HCT116 (cell line): ENCODE measurements around the gene PTPN20. TPM values are rescaled to one million over a fixed set of nuclear protein-coding genes. Genes with fewer than 3 reads are reported as not detected.
A peak's percentile ranks its signal among the peaks of the same experiment; 100 is the strongest.

Experiments used
- ATAC-seq: fragments of 200-7000 bp; cut with Tn5 transposase; 2 replicates; pipeline ENCODE4 v1.9.1; 2020; ENCODE audit warnings: mild to moderate bottlenecking, moderate library complexity
- BruUV-seq: library from RNA; stranded (reverse); fragments of 400-500 nt; replicated peaks from 2 replicates; lab custom pipeline; 2021; lab: Mats Ljungman, UMichigan
- CTCF ChIA-PET: fragments of 300-600 bp; sonication (Branson Sonifier 250); formaldehyde crosslinking; loops from one replicate; lab custom pipeline; 2021; ENCODE audit warnings: antibody characterized with exemption; lab: Charles Lee
- POLR2A ChIA-PET: fragments of 300-600, 350-600 bp; sonication (Branson Sonifier 250); formaldehyde crosslinking; loops from one replicate; lab custom pipeline; 2021; ENCODE audit warnings: antibody characterized with exemption; lab: Charles Lee
- RAD21 ChIA-PET, 2 experiments: fragments of 300-600 bp; sonication (Branson Sonifier 250); formaldehyde crosslinking; loops; one replicate each; lab custom pipeline; 2023; ENCODE audit warnings: low total read pairs in 2 of 2; ENCODE audit not compliant: uncharacterized antibody in 2 of 2, unreplicated experiment in 2 of 2, low non-redundant PET in 1 of 2; lab: Charles Lee
- DNase-seq: peaks from one replicate; pipeline ENCODE4 v3.0.0-alpha.2; 2010; ENCODE audit warnings: low read depth, low spot score
- H2AFZ ChIP-seq: fragments of 200-600 bp; shearing (Covaris generic), sonication (generic); 2 replicates; pipeline ENCODE4 v1.6.1; 2017; ENCODE audit warnings: low read depth, mixed run types, mixed read lengths, antibody characterized with exemption, low read length; ENCODE audit not compliant: poor library complexity, severe bottlenecking
- H3K27ac ChIP-seq: 2 replicates; pipeline ENCODE4 v1.5.1; 2012; ENCODE audit warnings: low read depth, low read length
- H3K27me3 ChIP-seq: fragments of 200-600 bp; sonication (generic); 2 replicates; pipeline ENCODE4 v1.6.1; 2016; ENCODE audit warnings: mixed run types, low read length, mixed read lengths; ENCODE audit not compliant: insufficient read depth
- H3K36me3 ChIP-seq, 2 experiments: fragments of 200-500 bp in 1 of 2; fragments of 200-600 bp in 1 of 2; sonication (Bioruptor generic) in 1 of 2; sonication (generic) in 1 of 2; 2 replicates each; pipeline versions ENCODE4 v1.5.1 to v1.6.1; 2014 to 2016; ENCODE audit warnings: low read length in 2 of 2, inconsistent platforms in 1 of 2, mixed read lengths in 1 of 2, mixed run types in 1 of 2; ENCODE audit not compliant: insufficient read depth in 2 of 2, control insufficient read depth in 1 of 2
- H3K4me1 ChIP-seq, 2 experiments: fragments of 200-600 bp in 1 of 2; sonication (generic) in 1 of 2; 2 replicates each; pipeline versions ENCODE4 v1.5.1 to v1.6.1; 2012 to 2017; ENCODE audit warnings: low read length in 2 of 2, inconsistent platforms in 1 of 2, mild to moderate bottlenecking in 1 of 2, mixed read lengths in 1 of 2, mixed run types in 1 of 2, moderate library complexity in 1 of 2; ENCODE audit not compliant: insufficient read depth in 2 of 2, control insufficient read depth in 1 of 2
- H3K4me2 ChIP-seq: fragments of 200-600 bp; sonication (generic); 2 replicates; pipeline ENCODE4 v1.6.1; 2017; ENCODE audit warnings: mixed run types, low read length, mixed read lengths
- H3K4me3 ChIP-seq, 2 experiments: fragments of 200-600 bp in 1 of 2; sonication (generic) in 1 of 2; replicated peaks in 1 of 2; 2 replicates each; pipeline ENCODE4 v1.5.1; 2011 to 2016; ENCODE audit warnings: low read length in 2 of 2, control low read depth in 1 of 2, low read depth in 1 of 2, mild to moderate bottlenecking in 1 of 2, mixed read lengths in 1 of 2, mixed run types in 1 of 2
- H3K79me2 ChIP-seq: fragments of 200-600 bp; sonication (generic); 2 replicates; pipeline ENCODE4 v1.6.1; 2017; ENCODE audit warnings: mild to moderate bottlenecking, mixed run types, low read length, moderate library complexity, mixed read lengths; ENCODE audit not compliant: insufficient read depth
- H3K9ac ChIP-seq: fragments of 200-600 bp; sonication (generic); 2 replicates; pipeline ENCODE4 v1.6.1; 2016; ENCODE audit warnings: low read length, mixed read lengths
- H3K9me2 ChIP-seq: fragments of 200-600 bp; sonication (generic), shearing (Covaris generic); 2 replicates; pipeline ENCODE4 v1.6.1; 2017; ENCODE audit warnings: mixed run types, mild to moderate bottlenecking, moderate library complexity; ENCODE audit not compliant: insufficient read depth
- H3K9me3 ChIP-seq, 2 experiments: fragments of 200-500 bp in 1 of 2; fragments of 200-600 bp in 1 of 2; sonication (Bioruptor generic) in 1 of 2; sonication (generic) in 1 of 2; 2 replicates each; pipeline ENCODE4 v1.6.1; 2014 to 2017; ENCODE audit warnings: low read length in 2 of 2, mixed read lengths in 2 of 2, inconsistent platforms in 1 of 2, low read depth in 1 of 2, mild to moderate bottlenecking in 1 of 2, mixed run types in 1 of 2, moderate library complexity in 1 of 2; ENCODE audit not compliant: control insufficient read depth in 1 of 2, insufficient read depth in 1 of 2
- H4K20me1 ChIP-seq: fragments of 200-600 bp; sonication (generic), shearing (Covaris generic); 2 replicates; pipeline ENCODE4 v1.6.1; 2017; ENCODE audit warnings: mixed run types, mild to moderate bottlenecking, moderate library complexity; ENCODE audit not compliant: insufficient read depth
- CBX3 ChIP-seq: IDR thresholded peaks from 2 replicates; pipeline ENCODE4 v1.6.1; 2012; ENCODE audit warnings: low read depth
- CTCF ChIP-seq, 3 experiments: fragments of 200-600 bp in 1 of 3; sonication (generic) in 1 of 3; IDR thresholded peaks in 2 of 3; conservative IDR thresholded peaks in 1 of 3; 2 replicates each; pipeline ENCODE4 v1.5.1; 2012 to 2017; ENCODE audit warnings: low read depth in 2 of 3, low read length in 2 of 3, antibody characterized with exemption in 1 of 3, borderline replicate concordance in 1 of 3, control low read depth in 1 of 3, mild to moderate bottlenecking in 1 of 3, mixed read lengths in 1 of 3, mixed run types in 1 of 3, moderate library complexity in 1 of 3; ENCODE audit not compliant: insufficient read depth in 1 of 3
- EZH2 ChIP-seq: fragments of 200-600 bp; sonication (generic); IDR thresholded peaks from 2 replicates; pipeline ENCODE4 v1.6.1; 2017; ENCODE audit warnings: antibody characterized with exemption, mixed run types
- REST ChIP-seq: IDR thresholded peaks from 2 replicates; pipeline ENCODE4 v1.6.1; 2012; ENCODE audit warnings: low read depth
- ZFX ChIP-seq: fragments of 450-650 bp; IDR thresholded peaks from 2 replicates; pipeline ENCODE4 v1.6.1; 2017
- intact Hi-C: fragments of 100-400 bp; cut with micrococcal nuclease; formaldehyde crosslinking; loops from 2 replicates; pipeline ENCODE4 v1.10.0; 2022
- total RNA-seq: library from RNA; stranded (reverse); gene quantifications from one replicate; pipeline ENCODE4 v1.2.1, GENCODE V29; 2021; ENCODE audit not compliant: unreplicated experiment

The PTPN20 gene
- total RNA-seq, 1 experiment from 2014 or later = not detected

DNA sequence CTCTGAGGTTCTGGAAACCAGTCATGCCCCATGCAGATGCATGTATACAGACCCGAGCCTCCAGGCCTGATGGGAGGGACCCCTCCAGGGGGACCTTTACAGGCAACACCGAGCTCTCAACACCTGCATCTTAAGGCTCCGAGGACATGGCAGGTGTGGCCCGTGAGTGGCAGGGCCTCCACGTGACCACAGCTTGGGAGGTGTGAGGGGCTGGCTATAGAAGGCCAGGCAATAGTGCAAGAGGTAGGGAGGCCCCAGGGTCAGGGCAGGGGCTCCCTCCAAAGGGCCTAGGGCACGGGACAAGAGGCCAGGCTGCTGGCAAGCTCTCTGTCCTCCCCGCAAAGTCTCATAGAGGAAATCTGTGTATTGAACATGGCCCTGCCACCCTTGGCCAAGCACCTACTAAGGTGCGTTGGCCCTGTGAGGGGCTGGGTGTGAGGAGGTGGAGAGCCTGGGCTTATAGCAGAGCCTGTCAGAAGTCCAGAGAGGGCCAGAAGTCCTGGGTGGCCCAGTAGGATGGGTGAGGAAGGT, 134.2 kb downstream of the PTPN20 start:
- ATAC-seq = no peak
- ChIA-PET POLR2A (no interaction called here), RAD21 (no interaction called here), CTCF (interaction anchor here (1.7 kb wide), 1 partner anchor 266 kb away, joined by 7 read pairs; no protein-coding TSS in a partner anchor)
- DNase-seq = no peak
- Histone ChIP-seq H3K4me2 (no peak overlapping the region), H3K27me3 (no peaks in the 10 kb centered on the region), H3K9me3 (no peaks in the 10 kb centered on the region), H3K79me2 (no peaks in the 10 kb centered on the region), H3K9ac (no peak overlapping the region), H3K9me2 (no peaks in the 10 kb centered on the region), H3K4me1 (no peaks in the 10 kb centered on the region), H3K36me3 (no peaks in the 10 kb centered on the region), H4K20me1 (no peaks in the 10 kb centered on the region), H3K27ac (no peak overlapping the region), H2AFZ (no peak overlapping the region), H3K4me3 (no peak overlapping the region)
- intact Hi-C loops = no loop called here
- BruUV-seq = no TSS peak
- TF ChIP-seq REST = no peak

GRCh38 chr10:47046321-47047126, 135.3 kb downstream of the PTPN20 start:
- POLR2A ChIA-PET = no interaction called here
- no TSS peak for BruUV-seq
- CTCF ChIA-PET = interaction anchor here (1.7 kb wide), 1 partner anchor 265 kb away, joined by 7 read pairs; no protein-coding TSS in a partner anchor

More at GRCh38 chr10:47046321-47047126, 135.3 kb downstream of the PTPN20 start:
- intact Hi-C loops = loop anchor here (2.0 kb wide), 1 partner anchor 266 kb away; no protein-coding TSS in a partner anchor
- no peak overlapping the region for H3K9ac ChIP-seq
- no peak overlapping the region for H3K4me3 ChIP-seq
- no peaks in the 10 kb centered on the region for H3K79me2 ChIP-seq
- H3K27me3 ChIP-seq = no peaks in the 10 kb centered on the region
- H3K4me1 ChIP-seq = no peaks in the 10 kb centered on the region
- no peak for DNase-seq
- H3K4me2 ChIP-seq = no peak overlapping the region
- H4K20me1 ChIP-seq = no peaks in the 10 kb centered on the region
- H3K9me2 ChIP-seq = no peaks in the 10 kb centered on the region
- no peaks in the 10 kb centered on the region for H3K9me3 ChIP-seq
- 0 out of 2 replicates have a peak, but pooled peaks have one; percentile 11 for TF ChIP-seq ZFX
- TF ChIP-seq CBX3 = no peak
- TF ChIP-seq CTCF (IDR thresholded peaks at IDR 0.05 in 2 of 3, conservative IDR thresholded peaks at IDR 0.05 in 1 of 3; ENCODE audit: borderline replicate concordance in 1 of 3, insufficient read depth in 1 of 3, low read depth in 2 of 3, low read length in 2 of 3) = no peak
- no peak for TF ChIP-seq EZH2
- no peaks in the 10 kb centered on the region for H3K36me3 ChIP-seq
- RAD21 ChIA-PET = no interaction called here
- H3K27ac ChIP-seq = no peak overlapping the region
- H2AFZ ChIP-seq = no peak overlapping the region
- ATAC-seq = no peak
